K562 (cell line): Measurements from ENCODE around the gene VMP1. TPM values are rescaled to one million over a fixed set of nuclear protein-coding genes. Genes with fewer than 3 reads are reported as not detected.

Experiments
- CBX8 ChIP-seq: fragments of 200-600 bp; sonication (generic); IDR thresholded peaks from 2 replicates; pipeline ENCODE4 v1.6.1; 2012; ENCODE audit warnings: borderline replicate concordance, mixed run types, low read depth, mild to moderate bottlenecking, moderate library complexity, mixed read lengths, low read length, control low read depth, inconsistent platforms; ENCODE audit not compliant: poor library complexity, severe bottlenecking; ENCODE audit errors: extremely low read depth
- ETV1 ChIP-seq: fragments of 450-650 bp; conservative IDR thresholded peaks from 2 replicates; pipeline ENCODE4 v1.6.1; 2016; ENCODE audit warnings: missing genetic modification characterization, control low read depth, low read depth, missing compliant biosample characterization
- FOXJ3 ChIP-seq: sonication (generic); formaldehyde crosslinking; IDR thresholded peaks from 2 replicates; pipeline ENCODE4 v1.4.0; 2020; ENCODE audit warnings: mild to moderate bottlenecking, missing genetic modification reagents
- GTF2A2 ChIP-seq: IDR thresholded peaks from 2 replicates; pipeline ENCODE4 v1.6.1; 2016; ENCODE audit warnings: mild to moderate bottlenecking, missing genetic modification characterization, missing compliant biosample characterization
- HDAC1 ChIP-seq, 2 experiments: fragments of 450-650 bp; IDR thresholded peaks; 2 replicates each; pipeline ENCODE4 v1.6.1; 2016 to 2017; ENCODE audit warnings: inconsistent platforms in 1 of 2, mild to moderate bottlenecking in 1 of 2, moderate library complexity in 1 of 2
- HDGF ChIP-seq: fragments of 450-650 bp; IDR thresholded peaks from 2 replicates; pipeline ENCODE4 v1.6.1; 2016
- JUNB ChIP-seq: fragments of 450-650 bp; formaldehyde crosslinking; conservative IDR thresholded peaks from 2 replicates; pipeline ENCODE4 v1.4.0; 2020; ENCODE audit warnings: mild to moderate bottlenecking
- MGA ChIP-seq: fragments of 450-650 bp; IDR thresholded peaks from 2 replicates; pipeline ENCODE4 v1.6.1; 2016; ENCODE audit warnings: mild to moderate bottlenecking, moderate library complexity
- NCOR1 ChIP-seq: fragments of 450-650 bp; IDR thresholded peaks from 2 replicates; pipeline ENCODE4 v1.6.1; 2016; ENCODE audit warnings: mild to moderate bottlenecking, moderate library complexity
- PHTF2 ChIP-seq: fragments of 250-450 bp; sonication (Bioruptor Pico); IDR thresholded peaks from 2 replicates; pipeline ENCODE4 v1.5.0; 2021; ENCODE audit warnings: mild to moderate bottlenecking
- POLR2AphosphoS2 ChIP-seq: IDR thresholded peaks from 2 replicates; pipeline ENCODE4 v1.6.1; 2012; ENCODE audit warnings: low read length, improper control_type of control experiment
- RHOXF2B ChIP-seq: fragments of 250-450 bp; sonication (Bioruptor Pico); conservative IDR thresholded peaks from 2 replicates; pipeline ENCODE4 v1.5.1; 2021
- SAFB ChIP-seq: fragments of 200-400 bp; formaldehyde crosslinking; IDR thresholded peaks from 2 replicates; pipeline ENCODE4 v1.6.1; 2017; ENCODE audit warnings: low read depth, low read length, borderline replicate concordance
- SRSF7 ChIP-seq: fragments of 200-400 bp; formaldehyde crosslinking; optimal IDR thresholded peaks from 2 replicates; pipeline ENCODE3; 2017; ENCODE audit warnings: mild to moderate bottlenecking, low read depth, low read length
- TRIM24 ChIP-seq, 2 experiments: fragments of 450-650 bp; IDR thresholded peaks; 2 replicates each; pipeline ENCODE4 v1.6.1; 2016
- ZC3H8 ChIP-seq: fragments of 450-650 bp; IDR thresholded peaks from 2 replicates; pipeline ENCODE4 v1.6.1; 2017
- ZKSCAN1 ChIP-seq: fragments of 150-350 bp; IDR thresholded peaks from 2 replicates; pipeline ENCODE4 v1.6.1; 2016; ENCODE audit warnings: low read depth, low read length
- ZNF239 ChIP-seq: fragments of 250-450 bp; sonication (Bioruptor Pico); IDR thresholded peaks from 2 replicates; pipeline ENCODE4 v1.4.0; 2020; ENCODE audit warnings: mild to moderate bottlenecking
- ZNF551 ChIP-seq: fragments of 250-450 bp; sonication (Bioruptor Pico); IDR thresholded peaks from 2 replicates; pipeline ENCODE4 v1.5.0; 2021; ENCODE audit warnings: mild to moderate bottlenecking, moderate library complexity
- ZSCAN29 ChIP-seq: fragments of 450-650 bp; IDR thresholded peaks from 2 replicates; pipeline ENCODE4 v1.6.1; 2017
- polyA plus RNA-seq, 8 experiments: library from polyadenylated mRNA; depleted of rRNA in 4 of 8; stranded (reverse) in 5 of 8; unstranded in 3 of 8; fragments of >200 nt; fragmentation: Nextera tagmentation in 2 of 8; fragmentation: Illumina TruSeq in 1 of 8; extraction: Ambion mirVana in 2 of 8; extraction: Trizol in 1 of 8; gene quantifications; 2 replicates each; pipeline versions ENCODE4 v1.2.1 to v1.2.3, GENCODE V29; 2011 to 2014; ENCODE audit warnings: inconsistent platforms in 1 of 8, missing spikeins in 1 of 8
- total RNA-seq, 7 experiments: library from RNA; depleted of rRNA in 6 of 7; stranded (reverse); fragments of >200 nt in 6 of 7; fragmentation: Illumina TruSeq in 2 of 7; extraction: Trizol in 2 of 7; gene quantifications; 2 replicates each; pipeline versions ENCODE4 v1.2.1 to v1.2.3, GENCODE V29; 2011 to 2021; ENCODE audit warnings: low replicate concordance in 1 of 7

Gene VMP1
- total and polyA plus RNA-seq, 9 of the 15 experiments (the other 6 are each of a cell fraction or from before 2014, with no cell fraction given): 123 to 304 (median 151) TPM

- TF ChIP-seq MGA (no peak), GTF2A2 (tag) (no peak), SRSF7 (no peak), FOXJ3 (CRISPR knock-in tag) (no peak), ZKSCAN1 (no peak), RHOXF2B (no peak), ZC3H8 (no peak), ETV1 (tag) (no peak), HDGF (0 out of 2 replicates have a peak, but pooled peaks have one; percentile 32), CBX8 (no peak), ZNF239 (CRISPR knock-in tag) (no peak), TRIM24 (IDR thresholded peaks at IDR 0.05) (peak; percentile 56 to 79; a peak in 3 of 4 replicates), SAFB (no peak), NCOR1 (peak; percentile 93), HDAC1 (IDR thresholded peaks at IDR 0.05) (0 out of 4 replicates have a peak, but pooled peaks of 1 of the 2 experiments have one; percentile 34), POLR2AphosphoS2 (no peak), JUNB (CRISPR knock-in tag) (no peak), ZSCAN29 (no peak; the same call in 1 of the 2 replicates), PHTF2 (CRISPR knock-in tag) (no peak), ZNF551 (CRISPR knock-in tag) (no peak)
Observed at GRCh38 chr17:59702304-59702703, 5.2 kb upstream of the VMP1 start (continued).
